8988T (cell line): ENCODE data around the gene RAB15.

Experiments used
- DNase-seq: peaks from one replicate; pipeline ENCODE4 v3.0.0; 2011

Gene RAB15

DNA sequence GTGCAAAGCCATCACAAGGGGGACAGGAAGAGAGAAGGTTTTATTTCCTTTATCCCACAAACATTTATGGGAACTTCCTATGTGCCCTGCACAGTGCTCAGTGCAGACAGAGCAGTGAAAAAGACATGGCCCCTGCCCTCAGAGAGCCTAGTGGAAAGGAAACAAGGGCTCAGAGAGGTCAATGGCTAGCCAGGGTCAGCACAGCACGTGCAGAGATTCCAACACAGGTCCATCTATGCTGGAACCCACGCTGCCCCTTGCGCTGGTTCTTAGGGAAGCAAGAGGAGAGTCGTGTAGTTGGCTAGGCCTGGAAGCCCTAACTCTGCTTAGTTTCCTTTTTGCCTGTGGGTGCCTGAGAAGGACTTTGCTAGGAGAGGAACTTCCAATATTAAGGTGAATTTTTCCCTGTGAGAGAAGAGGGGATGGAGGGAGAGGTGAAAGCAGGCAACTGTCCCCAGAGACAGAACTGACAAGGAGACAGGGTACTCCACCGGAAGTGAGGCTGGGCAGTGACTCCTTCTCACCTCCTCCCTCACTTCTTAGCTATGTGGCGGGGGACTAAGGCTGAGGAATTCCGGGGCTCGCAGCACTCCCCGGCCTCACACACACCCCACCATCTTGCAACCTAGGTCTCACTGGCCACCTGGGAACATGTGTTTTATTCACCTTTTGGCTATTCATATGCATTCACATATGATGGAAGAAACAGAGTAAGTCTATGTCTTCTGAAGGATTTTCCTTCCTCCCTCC is 17.5 kb downstream of the RAB15 start:
- DNase-seq: no peak

DNA sequence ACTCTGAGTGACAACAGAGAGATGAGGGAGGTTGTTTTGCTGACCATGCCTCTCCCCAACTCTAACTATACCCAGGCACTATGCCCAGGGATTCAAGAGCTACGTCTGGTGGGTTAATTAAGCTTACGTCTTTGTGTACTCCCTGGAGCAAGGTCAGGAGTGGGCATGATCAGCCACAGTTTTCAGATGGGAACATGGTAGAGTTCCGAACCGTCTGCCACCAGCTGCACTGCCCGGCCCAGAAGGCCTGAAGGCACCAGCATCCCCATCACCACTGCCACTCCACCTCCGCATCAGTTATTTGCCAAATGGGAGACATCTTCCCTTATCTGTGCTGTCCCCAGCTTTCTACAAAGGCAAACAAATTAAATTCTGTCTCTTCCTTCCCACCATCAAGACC is 18.5 kb downstream of the RAB15 start:
- DNase-seq: no peak

DNA sequence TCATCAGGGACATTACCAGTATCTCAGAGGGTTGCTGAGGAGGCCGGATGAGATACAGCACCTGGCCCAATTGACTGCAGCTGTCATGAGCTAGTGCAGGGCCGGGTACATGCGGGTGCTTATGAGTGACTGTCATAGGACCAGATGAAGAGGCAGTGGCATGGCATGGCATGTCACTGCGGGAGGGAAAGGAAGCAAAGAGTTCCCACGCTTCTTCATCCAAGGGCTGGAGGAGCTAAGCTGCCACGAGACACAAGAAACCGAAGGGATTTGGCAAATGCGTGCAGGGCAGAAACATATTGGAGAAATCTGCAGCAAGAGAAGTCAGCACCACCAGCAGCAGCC is 18.9 kb downstream of the RAB15 start:
- no peak for DNase-seq

DNA sequence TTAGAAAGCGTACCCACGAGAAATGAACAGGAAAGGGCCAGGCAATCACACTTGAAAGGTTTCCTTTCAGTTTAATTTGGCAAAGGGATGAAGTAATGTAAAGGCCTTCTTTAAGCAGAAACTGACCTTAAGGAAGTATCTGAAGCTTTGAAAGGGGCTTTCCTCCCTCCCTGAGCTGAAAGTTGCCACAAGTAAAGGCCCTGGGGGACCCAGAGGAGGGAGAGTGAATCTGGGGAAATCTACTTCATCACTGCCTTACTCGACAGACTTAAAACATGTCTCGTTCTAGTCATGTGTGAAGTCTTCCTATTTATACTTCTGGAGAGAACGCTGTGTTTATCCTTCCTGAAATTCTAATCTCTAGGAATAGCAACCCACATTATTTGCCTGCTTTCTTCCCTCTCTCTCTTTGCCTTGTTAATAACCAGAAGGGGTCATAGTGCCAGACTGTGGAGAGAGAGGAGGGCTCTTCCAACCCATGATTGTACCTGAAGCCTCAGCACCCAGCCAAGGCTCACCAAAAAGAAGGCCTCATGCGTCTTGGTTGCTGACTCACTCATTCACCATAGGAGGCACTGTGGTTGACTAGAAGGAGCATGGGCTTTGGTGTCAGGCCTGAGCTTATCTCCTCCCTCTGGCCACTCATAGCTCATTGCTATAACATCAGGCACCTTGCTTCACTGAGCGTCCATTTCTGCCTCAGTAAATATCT is 19.4 kb downstream of the RAB15 start:
- DNase-seq: no peak

GRCh38 chr14:64951724-64952123 is 20.4 kb downstream of the RAB15 start:
- DNase-seq: no peak

DNA sequence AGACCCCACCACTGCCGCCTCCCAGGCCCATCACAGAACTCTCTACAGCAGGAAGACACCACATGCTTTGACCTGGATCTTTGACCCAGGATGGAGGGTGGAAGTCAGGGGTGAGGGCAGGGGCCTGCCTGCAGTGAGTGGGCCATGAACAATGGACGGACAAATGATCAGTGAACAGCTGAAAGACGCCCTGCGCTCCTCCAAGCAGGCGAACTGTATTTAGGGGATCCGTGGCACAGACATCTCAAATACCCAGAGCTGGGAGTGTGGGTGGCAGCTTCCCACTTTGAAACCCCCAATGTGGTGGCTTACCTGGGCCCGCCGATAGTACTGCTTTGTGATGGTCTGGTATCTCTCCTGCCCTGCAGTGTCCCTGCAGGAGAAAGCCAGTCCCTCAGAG is 20.8 kb downstream of the RAB15 start:
- no peak for DNase-seq

DNA sequence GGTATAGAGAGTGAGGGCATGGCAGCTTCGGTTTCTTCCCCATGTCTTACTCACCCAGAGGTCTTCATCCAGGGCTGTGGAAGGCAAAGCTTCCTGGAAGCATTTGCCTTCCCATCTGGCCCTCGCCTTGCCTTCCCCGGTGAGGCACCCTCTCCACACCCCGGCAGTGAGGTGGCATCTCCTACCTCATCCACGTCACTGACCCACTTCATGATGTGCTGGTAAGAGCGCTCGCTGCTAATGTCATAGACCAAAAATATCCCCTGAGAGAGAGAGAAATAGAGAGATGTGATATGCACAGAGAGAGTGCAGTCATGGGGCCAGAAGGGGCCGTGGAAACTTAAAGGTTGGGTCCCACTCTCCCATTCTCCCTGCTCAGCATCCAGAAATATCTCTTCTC is 21.2 kb downstream of the RAB15 start:
- DNase-seq: no peak

DNA sequence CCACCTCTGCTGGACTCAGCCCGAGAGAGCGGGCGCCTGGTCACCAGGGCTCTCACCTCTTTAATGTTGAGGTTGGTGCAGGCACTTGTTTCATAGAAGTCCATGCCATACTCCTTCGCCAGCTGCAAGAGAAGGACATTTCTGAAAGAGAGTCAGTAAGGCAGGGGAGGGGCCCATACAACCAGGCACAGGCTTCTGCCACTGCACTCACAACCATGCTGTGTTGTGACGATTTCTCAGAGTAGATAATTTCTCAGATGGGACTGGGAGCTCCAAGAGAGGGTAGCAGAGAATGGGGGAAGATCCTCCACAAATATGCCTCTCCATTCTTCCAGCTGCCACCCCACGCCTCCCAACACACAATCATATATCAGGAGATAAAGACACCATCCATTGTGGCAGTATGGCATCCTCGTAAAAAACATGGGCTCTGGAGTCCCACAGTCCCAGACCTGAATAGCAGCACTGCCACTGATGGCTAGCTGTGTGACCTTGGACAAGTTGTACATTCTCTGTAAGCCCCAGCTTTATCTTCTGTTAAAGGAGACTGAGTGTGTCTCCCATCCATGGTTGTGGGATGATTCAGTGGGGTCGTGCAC is 23.4 kb downstream of the RAB15 start:
- DNase-seq: no peak

DNA sequence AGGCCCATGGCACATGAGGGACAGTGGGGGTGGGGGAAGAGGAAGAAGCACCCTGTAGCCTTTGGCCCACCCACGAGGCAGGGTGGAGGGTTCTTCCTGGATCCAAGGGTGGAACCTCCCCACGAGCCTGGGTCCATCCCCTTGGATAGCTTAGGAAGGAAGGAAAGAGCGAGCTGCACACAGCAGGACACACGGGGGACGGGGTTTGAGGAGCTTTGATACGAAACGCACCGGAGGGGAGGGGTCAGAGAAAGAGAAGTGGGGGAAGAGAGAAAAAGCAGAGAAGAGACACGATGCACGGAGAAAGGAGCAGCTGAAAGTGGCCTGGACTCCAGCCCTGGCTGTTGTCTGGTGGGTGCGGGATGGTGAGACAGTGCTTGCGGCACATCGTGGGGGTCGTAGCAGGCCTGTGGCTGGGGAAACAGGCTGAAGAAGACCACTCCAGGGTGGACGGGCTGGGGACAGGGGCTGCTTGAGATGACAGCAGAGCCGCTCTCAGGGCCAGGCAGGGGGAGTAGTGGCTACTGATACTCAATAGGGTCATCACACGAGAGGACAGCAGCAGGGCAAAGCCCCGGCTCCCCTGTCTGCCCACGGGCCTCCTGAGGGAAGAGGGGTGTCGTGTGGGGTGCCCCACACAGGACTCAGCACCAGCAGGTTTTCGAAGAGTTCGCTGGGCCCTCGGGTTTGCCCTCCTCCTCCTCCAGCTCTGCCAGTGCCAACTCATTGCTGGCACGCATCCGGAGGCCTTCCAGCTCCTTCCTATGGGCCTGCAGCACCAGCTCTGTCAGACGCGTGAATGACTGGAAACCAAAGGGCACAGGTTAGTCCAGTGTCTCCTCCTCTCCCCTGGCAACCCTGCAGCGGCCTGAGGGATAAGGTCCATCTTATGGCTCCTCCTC is 24.2 kb downstream of the RAB15 start:
- no peak for DNase-seq

- DNase-seq: no peak
These were observed 25.7 kb downstream of the RAB15 start for GRCh38 chr14:64946310-64947045.

GRCh38 chr14:64945431-64946178 is 26.5 kb downstream of the RAB15 start:
- no peak for DNase-seq

- no peak for DNase-seq
These were observed 27.3 kb downstream of the RAB15 start for GRCh38 chr14:64944861-64945260.

GRCh38 chr14:64944041-64944440 is 28.1 kb downstream of the RAB15 start:
- no peak for DNase-seq

DNA sequence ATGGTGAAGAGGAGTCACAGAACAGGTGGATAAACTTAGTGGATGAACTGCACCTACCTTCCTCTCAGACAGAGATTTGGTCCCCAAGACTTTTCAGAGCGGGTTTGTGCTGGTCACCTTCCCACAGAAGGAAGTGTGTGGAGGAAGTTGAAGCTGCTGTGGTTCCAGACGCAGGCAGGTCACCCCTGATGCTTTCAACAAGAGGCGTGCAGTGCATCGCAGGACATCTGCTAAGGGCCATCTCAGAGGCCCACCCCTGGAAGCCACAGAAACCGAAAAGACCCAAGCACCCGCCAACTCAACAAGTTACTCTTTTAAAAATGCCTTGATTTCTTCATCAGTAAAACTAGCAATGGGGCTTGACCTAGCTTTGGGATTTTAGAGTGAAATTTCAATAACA is 28.6 kb downstream of the RAB15 start:
- DNase-seq: no peak

- DNase-seq: no peak
These were observed 29.5 kb downstream of the RAB15 start, which contains the start of gene GPX2 for GRCh38 chr14:64942531-64943111. GPX2 (minus strand) TSS chr14:64942745; CDS start chr14:64942726, 19 bp downstream.

- DNase-seq: no peak
These were observed 31.7 kb downstream of the RAB15 start for GRCh38 chr14:64940336-64940910.

- no peak for DNase-seq
These were observed 32.3 kb downstream of the RAB15 start for GRCh38 chr14:64939817-64940190.

- no peak for DNase-seq
These were observed 32.9 kb downstream of the RAB15 start for GRCh38 chr14:64938972-64939816.

DNA sequence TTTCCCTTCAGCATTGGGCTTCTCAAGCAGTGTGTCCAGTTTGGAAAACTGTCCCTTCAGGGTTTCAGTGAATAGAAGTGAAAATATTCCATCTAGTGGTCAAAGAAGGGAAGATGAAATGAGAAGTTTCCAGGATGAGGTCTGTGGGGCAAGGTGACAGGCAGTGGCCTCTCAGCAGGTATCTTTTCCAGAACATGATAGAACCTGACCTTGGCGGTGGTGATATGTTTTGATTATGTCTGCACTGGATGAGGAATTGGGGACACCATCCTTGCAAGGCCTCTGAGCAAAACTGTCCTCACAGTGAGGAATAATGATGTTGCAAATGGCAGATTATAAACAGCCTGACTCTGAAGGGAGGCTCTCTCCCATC is 34.3 kb downstream of the RAB15 start:
- no peak for DNase-seq
